HG03280 (cell line): ENCODE results near the gene COL17A1.

Experiments used
- ATAC-seq: cut with Tn5 transposase; IDR thresholded peaks from one replicate; pipeline ENCODE4 v1.9.1; 2021; ENCODE audit warnings: mild to moderate bottlenecking, moderate library complexity; ENCODE audit not compliant: unreplicated experiment

Gene COL17A1

DNA sequence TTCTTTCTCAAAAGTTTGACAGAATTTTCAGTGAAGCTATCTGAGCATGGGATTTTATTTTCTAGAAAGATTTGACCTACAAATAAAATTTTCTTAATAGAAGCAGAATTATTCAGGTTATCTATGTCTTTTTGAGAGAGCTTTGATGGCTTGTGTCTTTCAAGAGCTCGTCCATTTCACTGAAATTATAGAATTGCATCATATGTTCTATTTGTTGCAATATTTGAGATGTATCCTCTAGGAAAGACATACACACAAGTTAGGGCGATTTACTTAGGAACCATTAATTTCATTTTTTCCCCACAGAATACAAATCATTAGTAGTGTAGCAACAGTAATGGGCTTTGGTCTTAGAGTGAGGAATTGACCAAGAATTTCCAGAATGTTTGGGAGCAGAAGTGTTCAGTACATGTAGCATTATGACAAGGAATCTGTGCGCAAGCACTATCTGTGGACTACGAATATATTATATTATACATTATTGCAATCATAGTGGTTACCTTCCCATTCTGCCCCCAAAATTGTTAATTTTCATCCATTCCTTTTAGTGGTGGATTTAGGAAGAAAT is 12.8 kb upstream of the COL17A1 start:
- no peak for ATAC-seq

- no peak for ATAC-seq
These were observed 11.0 kb upstream of the COL17A1 start for GRCh38 chr10:104096692-104097091.

DNA sequence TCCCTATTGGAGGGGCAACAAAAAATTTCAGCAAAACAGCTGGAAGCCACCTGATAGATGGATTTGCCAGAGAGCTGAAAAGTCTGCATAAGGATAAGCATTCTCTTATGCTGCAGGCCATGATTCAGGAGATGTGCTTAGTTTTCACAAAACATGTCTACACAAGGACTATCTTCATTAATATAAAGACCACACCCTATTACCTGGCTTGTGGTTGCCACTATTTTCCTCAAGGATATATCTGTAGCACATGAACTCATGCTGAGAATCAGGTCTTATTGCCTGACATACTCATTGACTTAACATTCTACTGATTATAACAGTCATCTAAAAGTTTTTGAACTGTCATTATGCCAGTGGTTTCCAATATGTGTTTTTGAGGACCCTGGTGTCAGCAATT is 7.1 kb upstream of the COL17A1 start:
- ATAC-seq: no peak

DNA sequence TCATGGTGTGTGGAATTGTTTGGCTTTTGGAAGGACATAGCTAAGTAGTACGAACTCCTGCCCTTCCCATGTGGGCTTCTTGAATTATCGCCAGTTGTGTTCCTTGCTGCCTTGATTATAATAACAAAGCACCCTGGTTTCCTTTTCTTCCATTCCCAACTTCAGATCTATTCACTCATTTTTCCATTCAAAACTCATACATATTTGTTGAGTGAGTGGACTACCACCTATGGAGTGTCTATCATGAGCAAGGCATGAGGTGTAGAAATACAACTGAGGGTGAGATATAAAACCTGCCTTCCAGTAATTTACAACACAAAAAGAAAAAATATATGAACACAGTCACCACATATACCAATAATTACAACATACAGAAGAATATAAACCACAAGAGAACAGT is 4.9 kb upstream of the COL17A1 start:
- ATAC-seq: no peak

DNA sequence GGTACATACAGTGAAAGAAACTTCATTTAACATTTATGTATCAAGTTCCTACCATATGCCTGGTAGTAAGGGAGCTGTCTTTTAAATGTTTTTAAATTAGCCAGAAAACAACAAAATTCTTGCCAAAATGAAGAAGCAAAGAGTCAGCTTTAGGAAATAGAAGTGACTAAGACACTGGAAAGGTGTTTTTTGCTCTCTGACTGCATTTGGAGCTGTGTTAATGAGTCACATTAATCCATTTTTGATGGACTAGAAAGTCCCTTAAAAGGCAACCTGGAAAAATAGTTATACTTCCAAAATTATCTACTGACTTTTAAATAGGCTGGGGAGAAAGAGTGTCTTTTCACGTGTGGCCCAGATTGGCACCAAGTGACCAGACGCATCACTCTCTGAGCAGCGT is 3.9 kb upstream of the COL17A1 start:
- ATAC-seq: no peak

GRCh38 chr10:104088239-104088638 is 2.6 kb upstream of the COL17A1 start:
- no peak for ATAC-seq

GRCh38 chr10:104084482-104085142 is 1.1 kb downstream of the COL17A1 start:
- ATAC-seq: no peak

- ATAC-seq: no peak
These were observed 3.7 kb downstream of the COL17A1 start for GRCh38 chr10:104081998-104082397.

DNA sequence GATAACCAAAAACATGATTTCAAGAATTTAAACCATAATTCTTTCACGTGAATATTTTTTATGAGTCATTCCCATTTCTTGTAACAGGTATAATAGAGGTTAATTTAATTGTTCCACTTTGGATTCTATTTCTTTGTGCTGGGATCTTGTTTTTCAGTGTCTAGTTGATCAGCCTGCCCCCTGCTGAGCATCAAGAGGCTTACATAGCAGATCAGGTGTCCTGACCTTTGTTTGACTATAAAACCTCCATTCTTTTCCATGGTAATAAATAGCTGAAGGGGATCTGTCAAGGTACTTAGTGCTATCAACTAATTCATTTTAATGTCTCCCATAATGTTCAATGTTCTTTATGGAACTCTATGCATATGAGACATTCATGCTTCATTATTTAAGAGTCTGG is 4.9 kb downstream of the COL17A1 start:
- no peak for ATAC-seq

GRCh38 chr10:104077663-104078151 is 8.0 kb downstream of the COL17A1 start:
- no peak for ATAC-seq

- ATAC-seq: no peak
These were observed 8.4 kb downstream of the COL17A1 start for GRCh38 chr10:104077247-104077646.

- ATAC-seq: no peak
These were observed 8.9 kb downstream of the COL17A1 start for GRCh38 chr10:104076743-104077160.

DNA sequence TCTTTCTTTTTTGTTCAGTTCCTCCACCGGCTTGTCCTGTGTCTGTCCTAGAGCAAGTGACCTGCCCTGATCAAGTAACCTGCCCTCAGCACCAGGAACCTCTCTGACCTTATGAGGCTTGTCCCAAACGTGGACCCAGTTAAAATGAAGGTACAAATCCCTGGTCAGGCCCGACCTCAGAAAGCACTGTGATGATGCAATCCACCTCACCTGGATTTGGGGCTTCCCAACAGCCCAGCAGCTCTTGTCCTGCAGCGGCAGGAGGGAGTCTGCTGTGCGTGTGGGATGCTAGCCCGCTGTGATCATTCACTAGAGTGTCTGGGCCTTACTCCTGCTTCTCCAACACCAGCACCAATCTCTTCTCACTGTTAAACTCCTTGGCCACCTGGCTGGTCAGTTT is 11.2 kb downstream of the COL17A1 start:
- ATAC-seq: no peak

- ATAC-seq: no peak
These were observed 12.9 kb downstream of the COL17A1 start for GRCh38 chr10:104072786-104073185.

DNA sequence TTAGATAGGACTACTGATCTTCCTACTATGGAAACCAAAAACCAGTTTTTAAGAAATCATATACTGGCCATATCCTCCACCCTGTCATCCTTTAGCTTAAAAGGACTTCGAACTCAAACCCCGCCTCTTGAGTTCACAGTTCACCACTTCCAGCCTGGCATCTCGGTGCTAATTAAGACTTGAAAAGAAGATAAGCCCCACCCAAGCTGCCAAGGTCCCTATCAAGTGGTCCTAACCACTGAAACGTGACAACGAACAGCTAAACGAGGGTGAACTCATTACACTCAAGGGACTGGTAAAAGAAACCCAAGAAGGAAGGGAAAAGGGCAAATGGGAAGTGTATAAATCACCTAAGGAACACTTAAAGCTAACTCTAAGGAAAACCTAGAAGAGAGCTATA is 16.1 kb downstream of the COL17A1 start:
- ATAC-seq: no peak

GRCh38 chr10:104067525-104067924 is 18.2 kb downstream of the COL17A1 start:
- ATAC-seq: no peak

DNA sequence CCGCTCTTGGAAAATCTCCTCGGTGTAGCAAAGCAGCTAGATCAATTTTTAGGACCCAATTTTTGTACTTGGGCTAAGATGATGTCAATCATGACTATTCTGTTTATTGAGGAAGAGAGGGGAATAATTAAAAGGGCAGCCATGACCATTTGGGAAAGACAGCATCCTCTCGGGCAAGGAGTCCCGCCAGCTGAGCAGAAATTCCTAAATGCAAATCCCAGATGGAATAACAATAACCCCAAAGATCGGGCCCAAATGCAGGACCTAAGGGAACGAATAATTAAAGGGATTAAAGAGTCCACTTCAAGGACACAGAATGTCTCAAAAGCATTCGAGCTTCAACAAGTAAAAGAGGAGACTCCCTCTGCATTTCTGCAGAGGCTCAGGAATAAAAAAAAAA is 18.7 kb downstream of the COL17A1 start:
- no peak for ATAC-seq

- no peak for ATAC-seq
These were observed 19.9 kb downstream of the COL17A1 start for GRCh38 chr10:104065748-104066147.

DNA sequence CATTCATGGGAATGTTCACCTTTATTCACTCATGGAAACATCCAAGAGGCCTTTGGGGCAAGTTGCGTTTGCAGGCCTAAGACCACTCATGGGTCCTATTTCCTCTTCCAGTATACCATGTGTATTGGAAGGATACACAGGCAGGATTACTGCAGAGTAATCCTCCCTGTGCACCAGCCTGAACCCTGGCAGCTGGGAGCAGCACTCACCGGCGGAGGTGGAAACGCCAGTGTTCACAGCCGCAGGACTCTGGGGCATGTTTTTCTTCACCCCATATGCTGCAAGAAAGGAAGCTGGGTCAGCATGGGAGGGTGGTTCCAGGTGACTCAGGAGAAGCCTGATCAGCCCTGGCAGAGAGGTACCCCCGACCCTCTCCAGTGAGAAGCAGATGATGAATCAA is 24.5 kb downstream of the COL17A1 start:
- ATAC-seq: no peak

DNA sequence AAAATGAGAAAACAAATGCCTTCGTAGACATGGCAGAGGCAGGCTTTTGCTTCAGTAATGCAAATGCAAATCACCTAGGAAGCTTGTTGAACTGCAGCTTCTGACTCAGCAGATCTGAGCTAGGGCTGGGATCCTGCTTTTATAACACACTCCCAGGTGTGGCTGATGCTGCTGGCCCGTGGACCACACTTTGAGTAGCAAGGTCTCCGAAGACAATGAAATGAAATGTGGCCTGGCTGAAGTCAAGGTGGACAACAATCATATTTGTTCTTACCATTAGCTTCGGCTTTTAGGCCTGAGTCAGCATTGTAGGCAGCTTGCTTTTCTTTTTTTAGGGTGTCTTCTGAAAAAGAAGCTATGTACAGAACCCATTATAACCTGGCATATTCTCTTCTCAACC is 26.3 kb downstream of the COL17A1 start:
- no peak for ATAC-seq

- no peak for ATAC-seq
These were observed 28.0 kb downstream of the COL17A1 start for GRCh38 chr10:104057717-104058116.

- ATAC-seq: no peak
These were observed 28.9 kb downstream of the COL17A1 start for GRCh38 chr10:104056619-104057273.
